Osteoblast (primary cell): ENCODE results near the gene CDY2B. TPM values are rescaled to one million over a fixed set of nuclear protein-coding genes. Genes with fewer than 3 reads are reported as not detected.
"Not testable (repeated sequence)": the region's sequence is repeated elsewhere in the genome, so short reads cannot be mapped to it uniquely, and the experiment has no call there.

Source experiments
- DNase-seq: peaks from one replicate; pipeline ENCODE4 v3.0.0; 2011; ENCODE audit warnings: low spot score, mixed read lengths; ENCODE audit not compliant: insufficient read length; ENCODE audit errors: missing footprints
- H2AFZ ChIP-seq: 2 replicates; pipeline ENCODE4 v1.6.0; 2011; ENCODE audit warnings: mild to moderate bottlenecking, low read length
- H3K27ac ChIP-seq: 2 replicates; pipeline ENCODE4 v1.5.1; 2011; ENCODE audit warnings: mild to moderate bottlenecking, low read depth, low read length, moderate library complexity
- H3K27me3 ChIP-seq: 2 replicates; pipeline ENCODE4 v1.6.0; 2012; ENCODE audit warnings: mild to moderate bottlenecking, control low read depth, inconsistent platforms, low read length, moderate library complexity; ENCODE audit not compliant: insufficient read depth
- H3K36me3 ChIP-seq: 2 replicates; pipeline ENCODE4 v1.5.1; 2011; ENCODE audit warnings: mild to moderate bottlenecking, low read length, control low read depth, moderate library complexity; ENCODE audit not compliant: insufficient read depth
- H3K4me1 ChIP-seq: 2 replicates; pipeline ENCODE4 v1.5.1; 2011; ENCODE audit warnings: mild to moderate bottlenecking, low read length, control low read depth, moderate library complexity; ENCODE audit not compliant: insufficient read depth
- H3K4me2 ChIP-seq: 2 replicates; pipeline ENCODE4 v1.6.0; 2011; ENCODE audit warnings: mild to moderate bottlenecking, low read length; ENCODE audit not compliant: insufficient read depth
- H3K4me3 ChIP-seq: fragments of 200-600 bp; sonication (generic); 3 replicates; pipeline ENCODE4 v1.5.1; 2012; ENCODE audit warnings: mild to moderate bottlenecking, low read length, inconsistent platforms; ENCODE audit not compliant: insufficient read depth
- H3K79me2 ChIP-seq: 2 replicates; pipeline ENCODE4 v1.6.0; 2012; ENCODE audit warnings: mild to moderate bottlenecking, low read length, control low read depth, inconsistent platforms; ENCODE audit not compliant: insufficient read depth
- H3K9me3 ChIP-seq: 2 replicates; pipeline ENCODE4 v1.5.1; 2011; ENCODE audit warnings: low read depth, low read length, control low read depth
- H4K20me1 ChIP-seq: 2 replicates; pipeline ENCODE4 v1.6.0; 2012; ENCODE audit warnings: mild to moderate bottlenecking, low read length, control low read depth; ENCODE audit not compliant: insufficient read depth
- total RNA-seq: library from RNA; depleted of rRNA; stranded (reverse); fragments of >200 nt; gene quantifications from 2 replicates; pipeline ENCODE4 v1.2.3, GENCODE V29; 2012

Gene CDY2B
- total RNA-seq, 1 donor: not detected

DNA sequence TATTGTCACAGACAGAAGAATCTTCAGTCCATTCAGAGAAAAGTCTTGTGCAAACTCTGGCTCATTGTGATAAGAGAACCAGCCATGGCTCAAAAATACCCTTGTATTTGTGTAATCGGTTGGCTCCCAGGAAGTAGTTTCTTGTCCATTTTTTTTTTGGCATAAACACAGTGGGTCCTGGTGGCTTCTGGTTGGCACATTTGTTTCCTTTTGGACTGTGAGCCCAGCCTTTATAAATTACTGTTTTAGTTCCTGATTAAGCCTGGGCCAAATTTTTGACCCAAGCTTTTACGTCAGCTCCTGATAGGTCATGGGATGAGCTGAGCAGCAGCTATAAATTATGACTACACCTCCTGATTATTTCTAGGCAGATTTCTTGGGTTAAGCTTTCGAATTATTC lies 19.4 kb downstream of the CDY2B start:
- not testable (repeated sequence) for DNase-seq, H3K4me1 ChIP-seq, H3K4me2 ChIP-seq, H4K20me1 ChIP-seq, H3K27ac ChIP-seq, H2AFZ ChIP-seq, H3K27me3 ChIP-seq, H3K9me3 ChIP-seq, H3K36me3 ChIP-seq, H3K79me2 ChIP-seq, H3K4me3 ChIP-seq

DNA sequence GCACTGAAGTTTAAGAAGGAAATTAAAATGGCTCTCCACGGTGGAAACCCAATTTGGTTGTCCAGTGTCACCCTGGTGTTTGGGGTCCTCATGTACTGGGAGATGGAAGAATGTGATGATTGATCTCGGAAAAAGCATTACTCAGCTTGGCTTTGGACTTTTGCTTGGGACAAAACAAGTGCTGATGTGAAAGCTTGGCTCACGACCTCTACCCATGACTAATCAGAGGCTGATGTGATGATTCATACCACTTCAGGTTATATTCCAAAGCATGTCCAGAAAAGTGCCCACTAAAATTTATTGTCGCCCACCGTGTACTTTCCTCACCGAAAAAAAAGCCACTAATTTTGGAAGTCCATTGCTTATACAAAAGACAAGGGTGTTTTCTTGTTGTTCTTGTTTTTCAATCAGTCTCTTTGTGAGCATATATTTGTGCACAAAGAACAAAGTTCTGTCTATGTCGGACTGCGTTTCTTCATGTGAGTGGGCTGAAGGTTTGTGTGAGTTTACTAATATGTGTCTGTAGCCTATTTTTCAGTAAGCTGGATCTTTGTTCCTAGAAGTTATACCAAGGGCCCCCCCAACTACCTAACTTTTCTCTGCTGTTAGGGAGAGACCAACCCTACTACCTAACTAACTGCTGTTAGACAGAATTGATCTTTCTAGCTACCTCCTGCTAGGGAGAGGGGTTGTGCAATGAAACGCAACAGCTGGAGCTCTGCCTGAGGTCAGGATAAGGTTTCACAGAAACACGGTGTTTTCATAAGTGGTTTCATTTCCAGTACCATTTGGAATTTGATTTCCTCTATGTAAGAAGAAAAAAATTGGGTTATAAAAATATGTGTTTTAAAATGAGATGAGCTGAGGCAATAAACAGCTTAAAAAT lies 22.8 kb downstream of the CDY2B start:
- H3K4me2 ChIP-seq, H3K27ac ChIP-seq, DNase-seq, H3K9me3 ChIP-seq, H2AFZ ChIP-seq, H3K27me3 ChIP-seq, H3K79me2 ChIP-seq, H3K4me3 ChIP-seq, H3K36me3 ChIP-seq, H3K4me1 ChIP-seq, H4K20me1 ChIP-seq: not testable (repeated sequence)

DNA sequence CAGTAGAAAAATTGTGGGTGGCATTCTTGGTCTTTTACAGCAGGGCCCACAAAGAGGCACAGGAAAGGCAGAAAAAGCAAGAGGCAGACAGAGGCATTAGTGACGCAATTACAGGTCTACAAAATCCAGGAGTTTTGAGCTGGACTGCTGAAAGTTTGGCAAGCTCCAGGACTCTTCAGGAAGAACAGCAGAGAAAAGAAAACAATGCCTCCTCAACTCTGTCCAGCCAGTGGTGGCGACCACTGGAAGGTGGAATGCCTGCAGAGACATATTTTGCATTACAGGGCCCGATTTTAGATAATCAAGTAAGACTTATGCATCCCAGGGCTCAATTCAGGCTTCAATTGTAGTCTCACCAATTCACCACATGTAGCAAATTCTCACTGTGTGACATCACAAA lies 23.5 kb downstream of the CDY2B start:
- H3K4me1 ChIP-seq, H3K36me3 ChIP-seq, H4K20me1 ChIP-seq, H2AFZ ChIP-seq, H3K4me3 ChIP-seq, H3K27me3 ChIP-seq, H3K27ac ChIP-seq, H3K79me2 ChIP-seq, H3K9me3 ChIP-seq, DNase-seq, H3K4me2 ChIP-seq: not testable (repeated sequence)

DNA sequence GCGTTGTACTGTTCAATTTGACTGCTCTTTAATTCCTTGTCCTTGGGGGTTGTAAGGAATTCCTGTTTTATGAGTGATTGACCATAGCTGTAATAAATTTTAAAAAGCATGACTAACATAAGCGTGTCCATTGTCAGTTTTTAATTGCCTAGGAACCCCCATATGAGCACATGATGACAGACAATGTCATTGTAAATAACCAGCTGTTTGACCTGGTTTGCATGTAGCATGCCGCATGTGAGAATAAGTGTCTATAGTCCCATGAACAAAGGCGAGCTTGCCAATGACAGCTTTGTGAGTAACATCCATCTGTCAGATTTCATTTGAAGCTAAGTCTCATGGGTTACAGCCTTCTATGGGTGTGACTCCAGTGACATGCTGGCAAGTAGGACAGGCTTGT lies 30.9 kb downstream of the CDY2B start:
- DNase-seq, H2AFZ ChIP-seq, H3K4me3 ChIP-seq, H4K20me1 ChIP-seq, H3K9me3 ChIP-seq, H3K4me2 ChIP-seq, H3K27ac ChIP-seq, H3K4me1 ChIP-seq, H3K79me2 ChIP-seq, H3K36me3 ChIP-seq, H3K27me3 ChIP-seq: not testable (repeated sequence)

DNA sequence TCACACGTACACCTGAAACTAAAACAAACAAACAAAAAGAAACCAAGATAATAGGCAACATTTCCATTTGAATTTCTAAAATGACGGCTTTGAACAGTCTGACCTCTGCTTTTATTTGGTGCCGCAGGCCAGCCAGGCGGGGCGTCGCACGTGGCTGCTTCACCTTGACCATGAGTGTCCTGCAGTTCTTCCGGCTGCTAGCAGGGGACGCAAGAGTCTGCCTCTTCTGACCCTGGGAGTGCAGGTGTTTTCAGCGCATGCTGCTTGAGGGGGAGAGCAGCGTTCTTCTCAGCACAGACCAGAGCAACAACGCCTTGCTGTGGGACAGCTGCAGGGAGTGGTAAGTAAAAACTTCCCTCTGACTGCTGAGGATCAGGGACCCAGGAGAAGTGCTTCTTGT lies 47.9 kb downstream of the CDY2B start:
- H3K79me2 ChIP-seq, H3K27me3 ChIP-seq, H2AFZ ChIP-seq, H3K9me3 ChIP-seq, DNase-seq, H3K4me1 ChIP-seq, H3K27ac ChIP-seq, H3K4me2 ChIP-seq, H3K36me3 ChIP-seq, H4K20me1 ChIP-seq, H3K4me3 ChIP-seq: not testable (repeated sequence)

Other genes starting within 250 kb of the CDY2B start
- not detected in 2 replicates for gene CDY2A, start 145.6 kb upstream of the CDY2B start, total RNA-seq